HepG2 (cell line): Measurements from ENCODE around the gene OSTF1. TPM values are rescaled to one million over a fixed set of nuclear protein-coding genes. Genes with fewer than 3 reads are reported as not detected.

Source experiments
- ARNTL ChIP-seq: sonication (generic); formaldehyde crosslinking; IDR thresholded peaks from 2 replicates; pipeline ENCODE4 v1.4.0; 2020; ENCODE audit warnings: mild to moderate bottlenecking, missing genetic modification reagents
- ATF7-NPFF ChIP-seq: sonication (generic); formaldehyde crosslinking; IDR thresholded peaks from 2 replicates; pipeline ENCODE4 v1.8.1; 2023; ENCODE audit warnings: mild to moderate bottlenecking, low read depth, missing genetic modification reagents, moderate library complexity
- GMEB1 ChIP-seq: sonication (generic); formaldehyde crosslinking; IDR thresholded peaks from 2 replicates; pipeline ENCODE4 v1.5.1; 2020; ENCODE audit warnings: missing genetic modification reagents, mild to moderate bottlenecking, borderline replicate concordance
- HBP1 ChIP-seq: IDR thresholded peaks from 2 replicates; pipeline ENCODE4 v1.6.1; 2016; ENCODE audit warnings: low read depth, control low read depth
- HMGA1 ChIP-seq: sonication (generic); formaldehyde crosslinking; conservative IDR thresholded peaks from 2 replicates; pipeline ENCODE4 v1.4.0; 2020; ENCODE audit warnings: missing genetic modification reagents
- MIER2 ChIP-seq: IDR thresholded peaks from 2 replicates; pipeline ENCODE4 v1.6.1; 2016; ENCODE audit warnings: missing biosample characterization, missing genetic modification reagents
- PHB2 ChIP-seq: fragments of 450-650 bp; IDR thresholded peaks from 2 replicates; pipeline ENCODE4 v1.6.1; 2018; ENCODE audit not compliant: partially characterized antibody
- TOE1 ChIP-seq: sonication (generic); formaldehyde crosslinking; IDR thresholded peaks from 2 replicates; pipeline ENCODE4 v1.4.0; 2020; ENCODE audit warnings: mild to moderate bottlenecking, missing genetic modification reagents
- TRAFD1 ChIP-seq: sonication (generic); formaldehyde crosslinking; IDR thresholded peaks from 2 replicates; pipeline ENCODE4 v1.5.1; 2020; ENCODE audit warnings: missing genetic modification reagents, mild to moderate bottlenecking, borderline replicate concordance
- ZBTB26 ChIP-seq: IDR thresholded peaks from 2 replicates; pipeline ENCODE4 v1.6.1; 2016; ENCODE audit warnings: missing compliant biosample characterization, missing genetic modification reagents, borderline replicate concordance
- ZBTB44 ChIP-seq: sonication (generic); formaldehyde crosslinking; IDR thresholded peaks from 2 replicates; pipeline ENCODE4 v1.4.0; 2020; ENCODE audit warnings: missing genetic modification reagents
- ZNF263 ChIP-seq: sonication (generic); formaldehyde crosslinking; IDR thresholded peaks from 2 replicates; pipeline ENCODE4 v1.4.0; 2020; ENCODE audit warnings: missing genetic modification reagents
- ZNF296 ChIP-seq: sonication (generic); formaldehyde crosslinking; conservative IDR thresholded peaks from 2 replicates; pipeline ENCODE4 v1.5.0; 2020; ENCODE audit warnings: mild to moderate bottlenecking, missing genetic modification reagents
- ZNF331 ChIP-seq: sonication (generic); formaldehyde crosslinking; IDR thresholded peaks from 2 replicates; pipeline ENCODE4 v1.4.0; 2020; ENCODE audit warnings: missing genetic modification reagents
- ZNF430 ChIP-seq: sonication (generic); formaldehyde crosslinking; IDR thresholded peaks from 2 replicates; pipeline ENCODE4 v1.9.0; 2021; ENCODE audit warnings: mild to moderate bottlenecking, missing genetic modification reagents
- ZNF75D ChIP-seq: sonication (generic); formaldehyde crosslinking; IDR thresholded peaks from 2 replicates; pipeline ENCODE4 v1.8.1; 2023; ENCODE audit warnings: missing genetic modification reagents, mild to moderate bottlenecking, borderline replicate concordance
- ZNF770 ChIP-seq: sonication (generic); formaldehyde crosslinking; IDR thresholded peaks from 2 replicates; pipeline ENCODE4 v1.5.0; 2020; ENCODE audit warnings: mild to moderate bottlenecking, missing genetic modification reagents
- ZNF891 ChIP-seq: sonication (generic); formaldehyde crosslinking; IDR thresholded peaks from 2 replicates; pipeline ENCODE4 v1.5.0; 2020; ENCODE audit warnings: mild to moderate bottlenecking, missing genetic modification reagents
- polyA plus RNA-seq, 8 experiments: library from polyadenylated mRNA; depleted of rRNA in 3 of 8; stranded (reverse) in 7 of 8; unstranded in 1 of 8; fragments of >200 nt; fragmentation: Illumina TruSeq in 4 of 8; extraction: Trizol in 4 of 8; gene quantifications; 2 replicates each; pipeline versions ENCODE4 v1.2.1 to v1.2.3, GENCODE V29; 2011 to 2016; ENCODE audit warnings: low read depth in 4 of 8, missing spikeins in 1 of 8, mixed read lengths in 1 of 8; ENCODE audit not compliant: insufficient read depth in 1 of 8
- total RNA-seq, 5 experiments: library from RNA; depleted of rRNA; stranded (reverse); fragments of >200 nt; fragmentation: Illumina TruSeq; extraction: Trizol; gene quantifications; 2 replicates each; pipeline ENCODE4 v1.2.3, GENCODE V29; 2016; ENCODE audit warnings: low read depth in 1 of 5

The OSTF1 gene
- total and polyA plus RNA-seq, 2 of the 13 experiments (the other 11 are each of a cell fraction or from before 2014, with no cell fraction given): 16.8 to 39.0 TPM

GRCh38 chr9:75087824-75088645 is at the start of gene OSTF1, which contains the start of gene NMRK1 (continued):
- TF ChIP-seq ZNF770 (CRISPR knock-in tag) (no peak; the same call in 1 of the 2 replicates), ZBTB26 (CRISPR knock-in tag) (no peak), HMGA1 (no peak), PHB2 (no peak), ARNTL (CRISPR knock-in tag) (no peak), ZNF891 (CRISPR knock-in tag) (no peak), HBP1 (CRISPR knock-in tag) (no peak), MIER2 (CRISPR knock-in tag) (no peak), ZNF296 (CRISPR knock-in tag) (no peak), ZNF263 (CRISPR knock-in tag) (peak; percentile 60; the same call in 1 of the 2 replicates), ZBTB44 (CRISPR knock-in tag) (no peak), ATF7-NPFF (peak; percentile 51; the same call in 1 of the 2 replicates), ZNF75D (no peak), TRAFD1 (CRISPR knock-in tag) (no peak), TOE1 (CRISPR knock-in tag) (no peak), ZNF430 (no peak), GMEB1 (peak; percentile 76), ZNF331 (CRISPR knock-in tag) (no peak)
